ENCODE results near the gene CCP110.
"Not testable (repeated sequence)": the region's sequence is repeated elsewhere in the genome, so short reads cannot be mapped to it uniquely, and the experiment has no call there.

Gene CCP110

DNA sequence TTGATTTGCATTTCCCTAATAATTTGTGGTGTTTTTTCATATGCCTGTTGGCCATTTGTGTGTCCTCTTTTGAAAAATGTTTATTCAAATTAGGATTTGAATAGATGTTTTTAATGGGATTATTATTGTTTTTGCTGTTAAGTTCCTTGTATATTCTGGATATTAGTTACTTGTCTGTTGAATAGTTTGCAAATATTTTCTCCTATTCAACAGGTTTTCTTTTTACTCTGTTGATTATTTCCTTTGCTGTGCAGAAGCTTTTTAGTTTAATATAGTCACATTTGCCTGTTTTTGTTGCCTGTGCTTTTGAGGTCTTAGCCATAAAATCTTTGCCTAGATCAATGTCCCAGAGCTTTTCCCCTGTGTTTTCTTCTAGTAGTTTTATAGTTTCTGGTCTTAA is 11.4 kb upstream of the CCP110 start:
- no peak for DNase-seq

DNA sequence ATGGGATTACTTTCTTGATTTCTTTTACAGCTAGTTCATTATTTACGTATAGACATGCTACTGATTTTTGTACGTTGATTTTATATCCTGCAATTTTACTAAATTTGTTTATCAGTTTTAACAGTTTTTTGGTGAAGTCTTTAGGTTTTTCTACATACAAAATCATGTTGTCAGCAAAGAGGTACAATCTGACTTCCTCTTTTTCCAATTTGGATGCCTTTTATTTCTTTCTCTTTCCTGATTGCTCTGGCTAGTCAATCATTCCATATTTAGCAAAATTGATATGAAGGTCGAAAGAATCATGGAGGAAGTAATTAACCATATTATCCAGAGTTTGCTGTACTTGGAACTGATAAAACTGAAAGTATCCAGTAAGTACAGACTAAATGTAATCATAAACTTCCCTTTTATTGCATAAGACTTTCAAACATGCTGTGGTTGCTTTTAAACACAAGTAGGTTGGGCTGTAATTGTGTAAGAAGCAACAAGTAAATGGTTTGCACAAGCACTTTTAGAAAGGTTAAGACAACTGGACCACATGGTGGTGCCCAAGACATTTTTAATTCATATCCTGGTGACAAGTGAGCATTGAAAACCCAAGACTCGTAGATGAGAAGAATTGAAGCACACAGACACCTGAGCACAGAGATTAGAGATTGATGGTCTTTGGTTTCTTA is 10.2 kb upstream of the CCP110 start:
- no peak for DNase-seq

DNA sequence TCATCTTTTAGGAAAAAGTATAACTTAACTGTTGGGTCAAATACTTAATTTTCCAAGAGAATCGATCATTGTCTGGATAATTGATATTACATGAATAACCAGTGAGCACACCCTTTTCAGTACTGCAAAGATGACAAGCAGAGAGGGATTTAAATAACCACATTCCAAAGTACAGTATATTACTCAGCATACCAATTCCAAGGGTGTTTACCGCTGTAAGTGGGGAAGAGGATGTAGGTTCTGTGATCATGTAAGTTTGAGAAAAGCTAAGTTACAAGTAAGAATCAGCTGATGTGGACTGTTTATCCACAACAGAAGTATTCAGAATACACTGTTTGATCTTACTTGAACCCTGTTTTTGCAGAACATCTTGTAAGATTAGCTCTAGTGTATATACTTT is 8.0 kb upstream of the CCP110 start:
- DNase-seq = no peak

DNA sequence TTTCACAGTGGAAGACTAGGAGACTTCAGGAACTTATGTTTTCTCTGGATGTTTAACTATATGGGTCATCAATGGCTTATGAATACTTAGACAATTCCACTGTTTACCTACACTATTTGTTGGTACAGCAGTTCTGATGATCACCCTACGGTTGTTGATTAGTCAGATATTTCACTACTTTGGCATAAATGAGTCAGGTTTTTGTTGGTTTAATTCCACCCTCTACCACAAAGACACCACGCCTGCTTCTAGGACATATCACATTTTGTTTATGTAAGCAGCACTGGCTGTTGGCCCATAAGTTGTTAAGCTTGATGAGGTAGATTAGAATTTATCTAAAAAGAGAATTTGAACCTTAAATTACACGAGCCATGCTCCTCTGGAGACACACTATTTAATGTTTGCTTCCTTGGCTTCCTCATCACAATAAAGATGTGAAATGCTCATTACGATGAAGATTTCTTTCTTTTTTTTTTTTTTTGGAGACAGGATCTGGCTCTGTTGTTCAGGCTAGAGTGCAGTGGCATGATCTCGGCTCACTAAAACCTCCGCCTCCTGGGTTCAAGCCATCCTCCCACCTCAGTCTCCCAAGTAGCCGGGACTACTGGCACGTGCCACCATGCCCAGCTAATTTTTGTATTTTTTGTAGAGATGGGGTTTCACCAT is 6.2 kb upstream of the CCP110 start:
- no peak for DNase-seq

DNA sequence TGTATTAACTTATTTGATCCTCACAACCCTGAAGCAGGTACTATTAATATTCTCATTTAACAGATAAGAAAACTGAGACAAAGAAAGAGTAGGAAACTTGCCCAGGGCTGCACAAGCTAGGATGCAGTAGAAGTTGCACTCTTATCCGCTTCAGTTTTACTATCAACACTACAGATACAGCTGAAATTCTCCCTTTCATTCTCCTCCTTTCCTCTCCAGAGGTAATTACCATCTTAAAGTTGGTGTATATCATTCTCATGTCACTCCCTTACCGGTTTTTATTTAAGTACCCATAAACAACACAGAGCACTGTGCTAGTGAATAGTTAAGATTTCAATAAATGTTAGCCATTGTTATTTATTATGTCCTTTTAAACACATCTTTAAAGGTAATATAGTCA is 5.4 kb upstream of the CCP110 start:
- DNase-seq = no peak

DNA sequence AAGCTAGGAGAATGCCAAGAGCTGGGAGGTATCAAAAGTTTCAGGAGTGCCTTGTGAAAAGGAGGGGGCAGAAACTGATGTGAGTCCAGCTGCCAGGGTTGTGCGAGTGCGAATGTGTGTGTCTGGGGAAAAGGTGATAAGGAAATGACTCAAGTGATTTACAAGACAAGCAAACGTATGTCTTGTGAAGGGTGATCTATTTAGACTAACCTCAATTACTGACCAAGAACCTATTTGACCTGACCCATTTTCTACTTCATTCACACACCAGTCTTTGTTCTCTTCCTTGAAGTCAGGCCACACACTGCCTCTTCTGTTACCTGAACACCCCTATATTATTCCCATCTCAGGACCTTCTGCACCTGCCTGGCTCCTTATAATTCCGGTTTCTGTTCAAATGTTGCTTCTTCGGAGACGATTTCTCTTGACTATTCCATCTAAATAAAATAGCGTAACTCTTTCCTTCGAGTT is 2.8 kb upstream of the CCP110 start:
- no peak for DNase-seq

DNA sequence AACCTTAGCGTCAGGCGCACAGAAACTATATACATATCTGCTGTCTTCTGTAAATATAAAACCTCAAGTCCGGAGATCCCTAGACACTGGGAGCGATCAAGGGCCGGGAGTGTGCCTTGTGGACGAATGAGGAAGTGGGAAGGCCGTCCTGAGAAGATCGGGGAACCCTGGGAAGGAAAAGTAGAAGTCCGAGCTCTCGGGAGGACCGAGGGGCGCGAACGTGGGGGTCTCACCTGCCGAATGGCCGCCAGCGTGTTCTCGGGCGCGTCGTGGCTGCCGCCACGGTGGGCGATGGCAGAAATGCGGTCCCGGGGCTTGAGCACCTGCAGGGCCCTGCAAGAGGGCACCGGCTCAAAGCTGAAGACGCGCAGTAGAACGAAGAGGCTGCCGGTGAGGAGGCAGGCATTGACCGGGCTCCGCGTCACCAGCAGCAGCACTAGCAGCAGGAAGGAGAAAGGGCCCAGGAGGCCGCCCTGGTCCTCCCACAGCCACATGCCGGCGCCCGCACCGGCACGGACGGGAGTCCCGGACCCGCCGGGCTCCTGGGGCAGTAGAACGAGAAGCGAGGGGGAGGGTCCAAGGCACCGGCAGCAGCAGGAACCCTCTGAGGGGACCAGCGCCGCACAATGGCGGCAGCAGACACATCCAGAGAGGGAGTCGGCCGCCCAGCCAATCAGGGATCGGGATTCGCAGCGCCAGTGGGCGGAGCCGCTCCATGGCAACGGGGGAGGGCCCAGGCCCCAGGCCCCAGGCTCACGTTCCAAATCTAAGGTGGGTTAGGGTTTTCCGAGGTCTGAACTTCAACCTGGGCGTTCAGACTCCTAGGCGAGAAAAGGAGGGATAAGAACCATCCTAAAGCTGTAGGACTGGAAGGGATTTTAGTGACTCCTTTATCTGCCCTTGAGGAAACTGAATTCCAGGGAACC is 2.0 kb upstream of the CCP110 start, which contains the start of gene GDE1:
Gene GDE1 (minus strand): TSS at position 628 of the 926 bp plus-strand sequence. CDS start 134 bp downstream, at position 494.
- peak; percentile 71 to 99 (median 95) for DNase-seq

DNA sequence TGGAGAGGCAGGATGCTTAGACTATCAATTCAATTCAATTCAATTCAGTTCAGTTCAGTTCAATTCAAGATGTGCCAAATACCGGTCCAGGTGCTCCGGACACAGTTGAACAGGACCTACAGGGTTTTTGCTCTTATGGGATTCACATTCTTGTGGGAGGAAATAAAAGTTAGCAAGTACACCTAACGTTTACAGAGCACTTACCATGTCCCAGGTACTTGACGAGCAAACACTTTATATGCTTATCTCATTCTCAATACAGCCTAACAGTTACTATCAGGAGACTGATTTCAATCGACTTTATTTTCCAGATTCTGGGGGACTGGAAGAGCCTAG is 1.4 kb upstream of the CCP110 start:
- no peak for DNase-seq

DNA sequence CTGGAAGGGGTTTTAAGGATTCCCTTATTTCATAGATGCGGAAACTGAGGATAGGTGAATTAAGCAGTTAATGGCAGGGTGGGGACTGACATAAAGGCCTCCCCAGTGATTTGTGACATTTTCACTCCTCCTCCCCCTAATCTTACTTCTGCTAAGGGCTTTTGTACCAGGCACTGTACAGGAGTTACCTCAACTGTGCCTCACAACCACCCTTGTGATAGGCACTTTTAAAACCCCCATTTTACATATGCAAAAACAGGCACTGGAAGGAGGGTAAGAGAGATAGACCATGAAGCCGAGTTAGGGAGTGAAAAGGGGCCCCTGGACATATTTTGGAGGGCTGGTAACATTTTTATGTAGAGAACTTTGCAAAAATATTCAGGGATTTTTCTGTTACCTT is 982 bp upstream of the CCP110 start:
- DNase-seq = no peak

DNA sequence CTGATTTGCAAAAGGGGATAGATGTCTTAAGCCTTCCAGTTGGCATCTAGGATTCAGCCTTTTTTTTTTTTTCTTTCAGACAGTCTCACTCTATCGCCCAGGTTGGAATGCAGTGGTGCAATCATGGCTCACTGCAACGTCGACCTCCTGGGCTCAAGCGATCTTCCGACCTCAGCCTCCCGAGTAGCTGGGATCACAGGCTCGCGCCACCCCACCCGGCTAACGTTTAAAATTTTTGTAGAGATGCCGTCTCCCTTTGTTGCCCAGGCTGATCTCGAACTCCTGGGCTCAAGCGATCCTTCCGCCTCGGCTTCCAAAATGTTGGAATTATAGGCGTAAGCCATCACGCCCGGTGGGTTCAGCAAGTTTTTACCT is 571 bp upstream of the CCP110 start:
- DNase-seq = peak in 1 of 58 donors; percentile 19

DNA sequence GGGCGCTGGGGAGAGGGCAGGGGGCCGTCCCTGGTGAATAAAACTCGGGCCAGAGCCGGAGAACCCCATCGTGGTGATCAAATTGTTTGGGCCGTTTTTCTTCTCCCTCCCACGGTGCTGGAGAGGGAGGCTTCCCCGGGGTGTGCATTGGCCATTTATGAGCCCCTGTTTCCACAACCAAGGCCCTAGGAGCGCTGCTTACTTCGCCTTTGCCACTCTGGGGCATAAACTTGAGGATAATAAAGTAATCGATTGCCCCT is 544 bp downstream of the CCP110 start:
- peak in 21 of 58 donors; percentile 7 to 65 (median 46) for DNase-seq

DNA sequence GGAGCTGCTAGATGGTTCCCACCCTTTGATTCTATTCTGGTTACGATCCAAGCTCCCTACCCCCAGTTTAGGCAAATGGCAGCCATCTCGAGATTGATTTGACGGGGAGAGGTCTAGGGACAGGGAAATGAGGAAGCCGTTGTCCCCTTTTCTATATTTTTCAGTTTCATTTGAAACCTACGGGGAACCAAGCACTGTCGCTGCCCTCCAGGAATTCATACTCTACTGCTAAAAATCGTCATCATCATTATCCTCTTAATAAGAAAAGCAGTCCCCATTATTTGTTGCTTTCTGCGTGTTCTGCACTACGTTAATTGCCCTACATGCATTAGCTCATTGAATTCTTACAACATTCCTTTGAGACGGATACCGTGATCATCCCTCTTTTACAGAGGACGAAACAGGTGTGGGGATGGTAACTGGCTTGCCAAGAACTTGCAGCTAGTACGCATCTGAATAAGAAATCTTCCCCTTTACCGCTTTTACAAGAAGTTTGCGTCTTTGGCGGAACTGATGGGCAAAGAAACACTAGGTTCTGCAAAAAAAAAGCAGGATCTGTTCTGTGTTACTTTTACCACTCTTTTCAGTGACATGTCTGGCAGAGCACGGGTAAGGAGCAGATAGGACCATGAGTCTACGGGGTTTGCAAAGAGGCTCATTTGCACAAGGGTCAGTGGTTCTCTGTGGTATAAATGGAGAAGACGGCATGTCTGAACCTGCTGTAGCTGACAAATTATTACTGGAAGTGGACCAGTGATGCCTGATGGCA is 1.1 kb downstream of the CCP110 start:
- DNase-seq = peak in 17 of 58 donors; percentile 9 to 69 (median 40)

DNA sequence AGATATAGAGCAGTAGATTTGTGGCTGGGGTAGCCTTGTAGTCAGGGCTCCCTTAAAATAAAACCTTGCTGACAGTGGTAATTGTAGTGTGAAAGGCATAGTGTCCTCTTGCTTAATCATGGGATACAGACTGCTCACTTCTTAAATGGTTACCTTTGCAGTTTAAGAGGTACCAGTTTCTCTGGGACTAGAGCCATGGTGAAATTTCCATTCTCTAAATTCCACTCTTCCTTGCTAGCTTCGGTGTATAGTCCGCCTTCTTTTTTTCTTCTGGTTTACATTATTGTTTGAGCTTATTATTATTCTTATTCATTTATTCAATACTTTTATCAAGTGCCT is 1.6 kb downstream of the CCP110 start:
- DNase-seq = no peak

DNA sequence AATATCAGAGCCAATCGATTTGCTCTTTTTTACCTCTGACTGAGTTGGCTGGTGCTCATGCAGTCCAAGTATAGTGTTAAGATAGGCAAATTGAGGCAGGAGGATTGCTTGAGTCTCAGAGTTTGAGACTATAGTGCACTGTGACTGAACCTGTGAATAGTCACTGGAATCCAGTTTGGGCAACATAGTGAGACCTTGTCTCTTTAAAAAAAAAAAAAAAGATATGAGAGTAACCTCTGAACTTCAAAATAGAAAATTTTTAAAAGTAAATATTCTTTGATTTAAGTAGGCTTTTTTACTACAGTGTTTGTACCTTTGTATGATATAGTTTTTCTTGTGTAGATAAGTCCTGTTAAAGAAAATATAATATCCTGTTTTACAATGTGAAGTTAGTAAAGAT is 3.4 kb downstream of the CCP110 start:
- no peak for DNase-seq

DNA sequence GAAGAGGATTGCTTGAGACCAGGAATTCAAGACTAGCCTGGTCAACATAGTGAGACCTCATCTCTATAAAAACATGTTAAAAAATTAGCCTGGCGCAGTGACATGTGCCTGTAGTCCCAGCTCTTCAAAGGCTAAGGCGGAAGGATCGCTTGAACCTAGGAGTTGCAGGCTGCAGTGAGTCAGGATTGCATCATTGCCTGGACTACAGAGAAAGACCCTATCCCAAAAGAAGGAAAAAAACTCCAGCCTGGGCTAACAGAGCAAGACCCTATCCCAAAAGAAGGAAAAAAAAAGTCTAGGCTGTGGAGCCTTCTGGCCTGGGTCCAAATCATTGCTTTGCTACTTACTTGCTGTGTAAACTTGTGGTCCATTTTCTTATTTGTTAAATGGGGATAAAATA is 4.9 kb downstream of the CCP110 start:
- no peak for DNase-seq

DNA sequence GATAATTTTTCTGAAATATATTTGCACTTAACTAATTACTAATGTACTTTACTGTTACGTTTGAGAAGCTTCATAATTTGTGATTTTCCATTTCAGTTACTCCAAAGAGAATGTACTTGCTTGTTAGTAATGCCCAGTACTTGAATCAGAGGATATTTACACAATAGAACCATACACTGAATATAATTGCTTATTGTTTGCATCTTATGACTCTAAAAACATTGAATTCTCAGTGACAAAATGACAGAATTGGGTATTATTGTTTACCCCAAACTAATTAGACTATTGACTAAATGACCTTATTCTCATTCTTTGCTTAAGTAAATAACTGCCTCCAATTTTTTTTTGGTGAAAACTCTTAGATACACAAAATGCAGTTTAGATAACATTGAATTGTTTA is 8.9 kb downstream of the CCP110 start:
- peak in 1 of 58 donors; percentile 28 for DNase-seq

DNA sequence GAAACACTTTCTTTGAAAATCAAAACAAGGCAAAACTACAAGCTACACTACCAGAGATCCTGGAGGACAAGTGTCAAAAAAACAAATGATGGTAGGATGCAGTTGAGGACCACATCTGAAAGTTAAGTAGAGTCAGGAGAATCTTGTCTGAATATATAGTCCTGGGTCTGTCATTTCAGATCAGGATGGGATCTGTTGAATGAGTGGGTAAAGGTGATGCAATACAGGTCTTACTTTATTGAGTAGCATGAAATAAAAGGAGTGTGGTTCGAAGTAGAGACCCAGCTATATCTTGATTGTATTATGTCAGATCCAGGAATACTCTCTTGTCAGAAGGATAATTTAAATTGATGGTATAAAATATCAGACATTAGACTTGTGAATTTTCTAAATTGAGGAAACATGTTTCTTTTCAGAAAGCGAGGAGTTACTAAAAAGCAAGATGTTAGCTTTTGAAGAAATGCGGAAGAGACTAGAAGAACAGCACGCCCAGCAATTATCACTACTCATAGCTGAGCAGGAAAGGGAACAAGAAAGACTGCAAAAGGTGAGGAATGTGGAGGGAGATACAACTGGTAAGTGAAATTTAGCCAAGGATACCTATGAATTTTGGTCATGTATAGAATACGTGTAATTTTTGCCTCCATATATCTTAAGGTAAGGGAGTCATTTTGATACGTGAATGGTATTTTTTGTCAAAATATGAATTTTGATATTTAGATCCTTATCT is 16.7 kb downstream of the CCP110 start:
- no peak for DNase-seq

DNA sequence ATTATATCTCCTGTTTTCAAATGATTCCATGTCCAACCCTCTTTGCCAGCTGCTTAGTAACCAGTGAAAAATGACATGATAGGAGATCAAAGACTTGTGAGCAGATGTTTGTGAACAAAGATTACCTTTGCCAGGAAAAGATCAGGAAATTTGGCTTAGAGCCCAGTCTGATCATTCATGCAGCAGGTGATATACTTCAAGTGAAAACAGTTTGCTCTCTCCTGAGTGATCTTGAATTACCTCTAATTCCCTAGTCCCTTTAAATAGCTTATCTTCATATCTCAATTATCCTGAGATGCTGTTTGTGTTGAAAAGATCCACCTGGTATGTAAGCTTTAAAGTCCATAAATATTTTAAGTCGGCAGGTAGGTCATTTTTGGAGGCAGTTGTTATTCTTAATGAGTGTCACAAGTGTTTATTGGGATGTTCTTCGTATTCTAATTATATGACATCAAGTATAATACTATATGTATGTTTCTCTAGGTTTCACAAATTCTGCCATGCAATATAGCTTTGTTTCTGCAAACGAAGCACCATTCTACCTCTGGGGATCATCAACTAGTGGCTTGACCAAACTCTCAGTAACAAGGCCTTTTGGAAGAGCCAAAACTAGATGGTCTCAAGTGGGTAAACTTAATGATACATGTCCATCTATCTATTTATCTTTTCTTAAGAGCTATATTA is 18.5 kb downstream of the CCP110 start:
- no peak for DNase-seq

DNA sequence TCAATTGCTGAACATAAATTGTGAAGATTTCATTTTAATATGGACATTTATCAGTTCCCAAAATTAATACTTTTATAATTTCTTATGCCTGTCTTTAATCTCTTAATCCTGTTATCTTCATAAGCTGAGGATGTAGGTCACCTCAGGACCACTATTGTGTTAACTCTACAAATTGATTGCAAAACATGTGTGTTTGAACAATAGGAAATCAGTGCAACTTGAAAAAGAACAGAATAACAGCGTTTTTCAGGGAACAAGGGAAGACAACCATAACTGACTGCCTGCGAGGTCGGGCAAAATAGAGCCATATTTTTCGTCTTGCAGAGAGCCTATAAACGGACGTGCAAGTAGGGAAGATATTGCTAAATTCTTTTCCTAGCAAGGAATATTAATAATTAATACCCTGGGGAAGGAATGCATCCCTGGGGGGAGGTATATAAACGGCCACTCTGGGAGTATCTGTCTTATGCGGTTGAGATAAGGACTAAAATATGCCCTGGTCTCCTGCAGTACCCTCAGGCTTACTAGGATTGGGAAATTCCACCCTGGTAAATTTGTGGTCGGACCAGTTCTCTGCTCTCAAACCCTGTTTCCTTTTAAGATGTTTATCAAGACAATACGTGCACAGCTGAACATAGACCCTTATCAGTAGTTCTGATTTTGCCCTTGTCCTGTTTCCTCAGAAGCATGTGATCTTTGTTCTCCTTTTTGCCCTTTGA is 19.7 kb downstream of the CCP110 start:
- DNase-seq = not testable (repeated sequence)

DNA sequence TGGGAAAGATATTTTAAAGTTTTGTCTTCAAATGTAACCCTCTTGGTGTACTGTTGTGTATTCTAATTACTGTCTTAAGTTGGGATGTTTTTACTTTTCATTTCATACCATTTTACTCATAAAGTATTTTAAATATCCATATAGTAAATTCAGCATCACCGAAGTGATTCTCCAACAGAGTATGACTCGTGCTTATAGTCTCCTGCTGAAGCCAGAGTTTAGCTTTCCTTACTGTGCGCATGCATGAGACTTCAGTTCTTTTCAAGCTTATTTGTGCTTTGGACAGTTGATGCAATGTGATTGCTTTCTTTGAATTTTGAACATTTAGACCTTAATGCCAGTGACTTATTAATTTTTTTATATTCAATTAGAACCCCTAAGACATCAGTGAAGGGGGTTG is 24.4 kb downstream of the CCP110 start:
- no peak for DNase-seq

Measured in anterior cingulate cortex (tissue), 58 donors.